Measurements from ENCODE around the gene ZBTB16.

- TF ChIP-seq EZH2 (IDR thresholded peaks at IDR 0.05) (no peak), POLR2AphosphoS5 (IDR thresholded peaks at IDR 0.05; ENCODE audit: borderline replicate concordance, low read depth, low read length) (no peak)
Measured at GRCh38 chr11:114259551-114259983, 200.1 kb downstream of the ZBTB16 start.
